Activated naive CD4-positive, alpha-beta T cell treated with anti-CD3 and anti-CD28 coated beads for 36 hours (primary cell): ENCODE measurements around the gene PFN4. TPM values are rescaled to one million over a fixed set of nuclear protein-coding genes. Genes with fewer than 3 reads are reported as not detected.

Experiments used
- CTCF ChIA-PET: fragments of 350-600 bp; sonication (Branson Sonifier 250); formaldehyde crosslinking; loops from one replicate; lab custom pipeline; 2021; ENCODE audit warnings: antibody characterized with exemption; lab: Charles Lee
- DNase-seq: peaks from one replicate; pipeline ENCODE4 v3.0.0-alpha.2; 2020
- H3K27ac Mint-ChIP-seq: one replicate; pipeline ENCODE4 v1.8.0; 2021; ENCODE audit warnings: mild to moderate bottlenecking, mixed read lengths
- H3K27me3 Mint-ChIP-seq: one replicate; pipeline ENCODE4 v1.8.0; 2021; ENCODE audit warnings: low read depth, mixed read lengths
- H3K36me3 Mint-ChIP-seq: one replicate; pipeline ENCODE4 v1.8.0; 2021; ENCODE audit warnings: low read depth, mixed read lengths
- H3K4me1 Mint-ChIP-seq: one replicate; pipeline ENCODE4 v1.8.0; 2021; ENCODE audit warnings: low read depth, mixed read lengths
- H3K4me3 Mint-ChIP-seq: one replicate; pipeline ENCODE4 v1.8.0; 2021; ENCODE audit warnings: mild to moderate bottlenecking, moderate library complexity, mixed read lengths
- H3K9me3 Mint-ChIP-seq: one replicate; pipeline ENCODE4 v1.8.0; 2021; ENCODE audit warnings: mixed read lengths
- intact Hi-C: fragments of 100-400 bp; cut with micrococcal nuclease; formaldehyde crosslinking; loops from one replicate; pipeline ENCODE4 v1.15.1; 2023
- total RNA-seq, 2 experiments: library from RNA; stranded (reverse); gene quantifications; one replicate each; pipeline ENCODE4 v1.2.3, GENCODE V29; 2021

Gene PFN4, protein sequence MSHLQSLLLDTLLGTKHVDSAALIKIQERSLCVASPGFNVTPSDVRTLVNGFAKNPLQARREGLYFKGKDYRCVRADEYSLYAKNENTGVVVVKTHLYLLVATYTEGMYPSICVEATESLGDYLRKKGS
- under 1 TPM in 1 of 2 experiments, not detected in 1; 0.32 TPM for total RNA-seq

DNA sequence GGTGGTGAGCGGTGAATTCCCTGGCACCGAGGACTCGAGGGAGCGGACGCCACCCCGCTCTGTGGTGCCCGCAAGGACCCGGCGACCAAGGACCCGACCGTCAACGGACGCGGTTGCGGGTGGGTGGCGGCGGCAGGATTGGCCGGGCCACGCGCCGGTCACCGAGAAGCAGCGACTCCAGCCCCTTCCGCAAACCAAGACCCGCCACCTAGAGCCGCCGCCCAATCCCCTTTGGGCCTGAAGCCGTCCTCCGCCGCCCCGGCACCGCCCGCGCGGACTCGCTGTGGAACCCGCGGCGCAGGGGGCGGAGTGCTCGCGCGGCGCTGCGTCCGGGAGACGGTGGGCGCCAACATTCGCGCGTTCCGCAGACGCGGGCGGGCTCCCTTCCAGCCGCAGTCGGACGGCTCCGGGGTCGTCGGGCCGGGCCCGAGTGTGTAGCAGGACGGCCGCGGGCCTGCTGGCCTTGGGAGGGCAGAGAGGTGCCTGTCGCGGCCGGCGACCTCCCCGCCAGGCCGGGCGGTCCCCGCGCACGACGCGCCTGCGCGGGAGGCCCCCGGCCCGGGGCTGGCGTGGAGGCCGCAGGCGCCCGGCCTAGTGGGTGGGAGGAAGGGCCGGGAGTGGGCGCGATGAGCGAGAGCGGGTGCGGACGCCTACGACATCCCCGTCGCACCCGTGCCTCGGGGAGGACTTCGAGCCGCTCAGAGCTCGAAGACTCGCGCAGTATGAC, at the start of gene PFN4, which contains the start of gene FAM228B:
TSS of gene PFN4 (minus strand) at position 140 of the 727 bp plus-strand sequence. CDS start 799 bp downstream, outside the sequence.
TSS of gene FAM228B (plus strand) at position 275 of the 727 bp plus-strand sequence. CDS start 893 bp downstream, outside the sequence.
- Mint-ChIP-seq H3K27ac (peak within 1 kb of the TSS; percentile 8), H3K9me3 (no peaks in the 10 kb centered on the region), H3K27me3 (peaks cover 5% of the 10 kb centered on the region), H3K4me3 (peak within 1 kb of the TSS; percentile 75), H3K4me1 (peaks cover 5% of the 10 kb centered on the region), H3K36me3 (no peaks in the 10 kb centered on the region)
- peak; percentile 83 for DNase-seq
- CTCF ChIA-PET: interaction anchor here (0.8 kb wide), 1 partner anchor 41 kb away, joined by 3 read pairs; no protein-coding TSS in a partner anchor
- intact Hi-C loops: loop anchor here (1.0 to 5.0 kb wide), 4 partner anchors 47 to 196 kb away; partner anchors contain the start of genes ATAD2B, SF3B6, UBXN2A and WDCP

DNA sequence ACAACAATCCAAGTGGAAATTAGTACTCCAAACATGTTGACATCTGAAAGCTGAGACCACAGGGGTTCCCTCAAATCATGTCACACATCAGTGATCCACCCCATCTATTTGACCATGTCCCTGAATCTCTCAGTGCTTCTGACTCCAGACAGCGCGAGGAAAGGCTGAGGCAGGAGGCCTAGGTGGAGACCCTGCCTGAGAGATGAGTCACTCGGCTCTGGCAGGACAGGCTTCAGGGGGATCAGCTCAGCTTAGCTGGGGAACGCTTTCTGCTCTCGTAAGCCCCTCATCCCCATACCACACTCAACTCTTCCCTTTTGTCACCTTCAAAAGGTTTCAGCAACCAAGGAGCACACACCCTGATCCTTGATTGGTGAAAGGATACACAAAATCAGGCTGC, 45.9 kb upstream of the PFN4 start:
- no peak overlapping the region for H3K4me3 Mint-ChIP-seq
- DNase-seq: no peak
- H3K9me3 Mint-ChIP-seq: no peaks in the 10 kb centered on the region
- H3K27me3 Mint-ChIP-seq: peaks cover 3% of the 10 kb centered on the region
- H3K27ac Mint-ChIP-seq: no peak overlapping the region
- CTCF ChIA-PET: interaction anchor here (0.8 kb wide), 1 partner anchor 85 kb away, joined by 3 read pairs; no protein-coding TSS in a partner anchor
- H3K36me3 Mint-ChIP-seq: no peaks in the 10 kb centered on the region
- intact Hi-C loops: no loop called here
- H3K4me1 Mint-ChIP-seq: no peaks in the 10 kb centered on the region

DNA sequence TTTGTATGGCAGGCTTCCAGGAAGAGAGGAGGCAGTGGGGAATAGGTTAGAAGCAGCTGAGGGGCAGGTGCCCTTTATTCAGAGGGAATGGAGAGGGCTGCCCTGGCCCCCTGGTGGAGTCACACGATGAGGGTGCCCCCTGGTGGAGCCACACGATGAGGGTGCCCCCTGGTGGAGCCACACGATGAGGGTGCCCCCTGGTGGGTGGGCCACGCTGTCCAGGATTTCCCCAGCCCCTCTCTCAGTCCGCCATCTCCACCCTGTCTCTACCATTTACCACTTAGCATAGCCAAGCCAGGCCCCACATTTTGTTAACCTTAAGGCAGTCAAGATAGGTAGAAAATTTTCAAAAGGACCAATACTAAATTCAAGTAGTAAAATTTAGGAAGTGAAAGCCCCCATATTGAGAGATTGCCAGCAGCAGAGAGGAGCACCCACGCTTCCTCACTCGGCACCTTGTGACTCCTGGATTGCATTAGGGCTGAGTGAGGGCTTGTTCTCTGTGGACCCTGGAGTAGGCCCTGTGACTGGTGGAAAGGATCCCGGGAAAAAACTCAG, 41.4 kb upstream of the PFN4 start:
- Mint-ChIP-seq H3K4me3 (no peak overlapping the region), H3K4me1 (no peaks in the 10 kb centered on the region), H3K27ac (no peak overlapping the region), H3K27me3 (no peaks in the 10 kb centered on the region), H3K36me3 (peaks cover 3% of the 10 kb centered on the region), H3K9me3 (no peaks in the 10 kb centered on the region)
- DNase-seq: peak; percentile 54
- intact Hi-C loops: loop anchor here (1.0 to 2.0 kb wide), 5 partner anchors 80 to 340 kb away; partner anchors contain the start of genes ATAD2B and TP53I3
- CTCF ChIA-PET: interaction anchor here (1.0 to 2.1 kb wide), 6 partner anchors 9 to 340 kb away, joined by 3 to 11 read pairs (median 4); partner anchors contain the start of gene TP53I3

DNA sequence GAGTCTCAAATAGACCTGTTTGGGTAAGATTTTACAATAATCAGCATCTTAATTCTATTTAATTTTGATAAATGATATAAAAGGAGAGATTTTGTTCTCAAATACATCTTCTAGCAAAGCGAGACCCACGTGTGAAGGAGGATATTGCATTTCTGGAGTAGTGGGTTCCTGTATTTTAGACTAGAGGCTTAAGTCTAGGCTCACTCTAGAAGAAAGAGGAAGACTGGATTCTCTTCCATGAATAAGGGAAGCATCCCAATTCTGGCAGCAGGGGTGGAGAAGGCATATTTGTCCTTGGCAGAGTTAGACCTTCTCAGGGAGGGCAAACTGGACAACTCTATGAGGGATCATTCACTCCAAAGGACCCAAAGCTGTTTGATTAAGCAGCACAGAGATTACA, 40.5 kb upstream of the PFN4 start:
- Mint-ChIP-seq H3K4me3 (no peak overlapping the region), H3K4me1 (no peaks in the 10 kb centered on the region)
- CTCF ChIA-PET: interaction anchor here (0.8 to 2.1 kb wide), 8 partner anchors 10 to 339 kb away, joined by 3 to 11 read pairs (median 4); partner anchors contain the start of gene TP53I3

DNA sequence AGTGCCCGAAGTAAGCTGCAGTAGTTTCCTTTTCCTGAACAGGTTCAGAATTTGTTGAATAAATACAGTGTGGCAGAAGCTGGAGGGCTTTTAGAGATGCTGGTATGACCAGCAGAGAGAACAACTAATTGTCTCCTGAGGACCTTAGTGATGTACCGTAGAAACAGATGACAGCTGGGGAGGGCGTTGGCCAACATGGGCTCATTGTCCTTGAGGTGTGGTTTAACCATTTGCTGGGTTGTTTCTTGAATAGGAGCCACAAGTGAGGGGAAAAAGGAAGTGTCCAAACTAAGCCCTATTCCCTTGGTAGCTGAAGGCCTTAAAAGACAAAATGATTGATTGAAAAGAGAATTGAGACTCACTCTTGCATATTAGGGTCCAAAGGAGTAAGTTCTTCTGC, 40.1 kb upstream of the PFN4 start:
- CTCF ChIA-PET: interaction anchor here (0.8 to 2.1 kb wide), 8 partner anchors 11 to 339 kb away, joined by 3 to 11 read pairs (median 4); partner anchors contain the start of gene TP53I3
- H3K9me3 Mint-ChIP-seq: no peaks in the 10 kb centered on the region
- DNase-seq: no peak
- no peaks in the 10 kb centered on the region for H3K27me3 Mint-ChIP-seq
- no peaks in the 10 kb centered on the region for H3K4me1 Mint-ChIP-seq
- intact Hi-C loops: no loop called here
- peaks cover 3% of the 10 kb centered on the region for H3K36me3 Mint-ChIP-seq
- no peak overlapping the region for H3K4me3 Mint-ChIP-seq
- H3K27ac Mint-ChIP-seq: no peak overlapping the region

More for the DNA sequence above, 40.5 kb upstream of the PFN4 start:
- no peak for DNase-seq
- Mint-ChIP-seq H3K9me3 (no peaks in the 10 kb centered on the region), H3K36me3 (peaks cover 3% of the 10 kb centered on the region), H3K27ac (no peak overlapping the region), H3K27me3 (no peaks in the 10 kb centered on the region)
- intact Hi-C loops: no loop called here

DNA sequence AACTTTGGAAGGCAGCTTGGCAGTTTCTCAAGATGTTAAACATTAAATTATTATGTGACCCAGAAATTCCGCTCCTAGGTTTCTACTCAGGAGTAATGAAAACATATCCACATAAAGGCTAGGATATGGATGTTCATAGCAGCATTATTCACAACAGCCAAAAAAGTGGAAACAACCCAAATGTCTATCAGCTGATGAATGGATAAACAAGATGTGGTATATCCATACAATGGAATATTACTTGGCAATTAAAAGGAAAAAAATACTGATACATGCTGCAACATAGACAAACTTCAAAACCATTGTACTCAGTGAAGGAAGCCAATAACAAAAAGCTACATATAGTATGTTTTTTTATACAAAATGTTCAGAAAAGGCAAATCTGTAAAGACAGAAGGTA, 39.4 kb upstream of the PFN4 start:
- no peak for DNase-seq
- Mint-ChIP-seq H3K36me3 (peaks cover 3% of the 10 kb centered on the region), H3K4me3 (no peak overlapping the region), H3K4me1 (no peaks in the 10 kb centered on the region), H3K9me3 (no peaks in the 10 kb centered on the region), H3K27me3 (no peaks in the 10 kb centered on the region), H3K27ac (no peak overlapping the region)
- intact Hi-C loops: no loop called here
- CTCF ChIA-PET: interaction anchor here (1.0 to 2.1 kb wide), 3 partner anchors 11 to 338 kb away, joined by 3 to 11 read pairs (median 3); no protein-coding TSS in a partner anchor

DNA sequence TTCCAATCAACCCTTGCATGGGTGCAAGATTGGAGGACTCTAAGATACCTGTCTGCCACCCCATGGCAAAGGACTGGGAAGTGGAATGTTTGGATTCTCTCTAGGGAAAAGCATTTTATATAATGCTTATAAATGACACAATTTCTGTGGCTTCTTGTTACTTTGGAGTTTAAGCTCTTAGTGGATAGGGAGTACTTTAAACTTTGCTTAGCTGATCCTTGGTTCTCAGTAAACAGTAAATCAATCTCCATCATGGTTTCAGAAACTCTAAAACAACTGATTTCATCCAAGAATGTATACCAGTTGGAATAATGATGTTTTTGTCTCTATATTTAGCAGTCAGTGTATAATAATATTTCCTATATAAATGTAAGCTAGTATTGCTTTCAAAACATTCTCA, 37.6 kb upstream of the PFN4 start:
- H3K27ac Mint-ChIP-seq: no peak overlapping the region
- CTCF ChIA-PET: interaction anchor here (0.6 kb wide), 1 partner anchor 197 kb away, joined by 4 read pairs; no protein-coding TSS in a partner anchor
- intact Hi-C loops: no loop called here
- no peak for DNase-seq
- no peaks in the 10 kb centered on the region for H3K4me1 Mint-ChIP-seq
- no peaks in the 10 kb centered on the region for H3K9me3 Mint-ChIP-seq
- H3K27me3 Mint-ChIP-seq: no peaks in the 10 kb centered on the region
- H3K4me3 Mint-ChIP-seq: no peak overlapping the region
- peaks cover 3% of the 10 kb centered on the region for H3K36me3 Mint-ChIP-seq

DNA sequence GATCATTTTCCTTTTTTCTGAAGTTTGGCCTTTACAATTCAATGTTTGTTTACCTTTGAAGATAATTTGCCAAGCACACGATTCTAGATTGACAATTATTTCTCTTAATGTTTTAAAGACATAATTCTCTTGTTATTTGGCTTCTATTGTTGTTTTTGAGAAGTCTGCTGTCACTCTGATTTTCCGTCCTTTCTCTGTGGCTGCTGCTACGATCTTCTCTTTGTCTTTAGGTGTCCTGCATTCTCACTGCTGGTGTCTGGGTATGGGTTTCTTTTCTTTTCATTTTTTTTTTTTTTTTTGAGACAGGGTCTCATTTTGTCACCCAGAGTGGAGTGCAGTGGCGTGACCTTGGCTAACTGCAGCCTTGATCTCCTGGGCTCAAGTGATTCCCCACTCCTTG, 36.6 kb upstream of the PFN4 start:
- H3K36me3 Mint-ChIP-seq: peaks cover 3% of the 10 kb centered on the region
- H3K4me3 Mint-ChIP-seq: no peak overlapping the region
- no peak overlapping the region for H3K27ac Mint-ChIP-seq
- DNase-seq: no peak
- H3K4me1 Mint-ChIP-seq: no peaks in the 10 kb centered on the region
- intact Hi-C loops: no loop called here
- no peaks in the 10 kb centered on the region for H3K27me3 Mint-ChIP-seq
- CTCF ChIA-PET: no interaction called here
- H3K9me3 Mint-ChIP-seq: no peaks in the 10 kb centered on the region

DNA sequence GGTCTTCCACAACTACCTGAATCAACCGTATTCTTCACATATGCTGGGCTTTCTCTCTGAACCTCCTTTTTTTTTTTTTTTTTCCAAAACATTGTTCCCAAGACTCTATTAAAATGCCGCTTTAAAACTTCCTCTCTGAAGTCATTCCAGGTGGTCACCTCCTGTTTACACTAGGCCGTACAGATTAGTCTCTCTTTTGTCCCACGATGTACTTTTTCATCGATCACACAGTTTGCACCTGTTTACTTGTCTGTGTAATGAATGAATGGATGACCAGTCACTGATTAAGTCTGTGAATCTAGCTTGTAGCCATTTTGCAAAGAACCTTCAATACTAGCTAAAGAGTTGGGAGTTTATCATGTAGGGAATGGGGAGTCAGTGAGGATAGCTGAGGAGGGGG, 35.0 kb upstream of the PFN4 start:
- Mint-ChIP-seq H3K4me3 (no peak overlapping the region), H3K27ac (no peak overlapping the region), H3K4me1 (no peaks in the 10 kb centered on the region), H3K27me3 (no peaks in the 10 kb centered on the region), H3K9me3 (no peaks in the 10 kb centered on the region), H3K36me3 (peaks cover 3% of the 10 kb centered on the region)
- no peak for DNase-seq
- intact Hi-C loops: no loop called here
- CTCF ChIA-PET: no interaction called here

DNA sequence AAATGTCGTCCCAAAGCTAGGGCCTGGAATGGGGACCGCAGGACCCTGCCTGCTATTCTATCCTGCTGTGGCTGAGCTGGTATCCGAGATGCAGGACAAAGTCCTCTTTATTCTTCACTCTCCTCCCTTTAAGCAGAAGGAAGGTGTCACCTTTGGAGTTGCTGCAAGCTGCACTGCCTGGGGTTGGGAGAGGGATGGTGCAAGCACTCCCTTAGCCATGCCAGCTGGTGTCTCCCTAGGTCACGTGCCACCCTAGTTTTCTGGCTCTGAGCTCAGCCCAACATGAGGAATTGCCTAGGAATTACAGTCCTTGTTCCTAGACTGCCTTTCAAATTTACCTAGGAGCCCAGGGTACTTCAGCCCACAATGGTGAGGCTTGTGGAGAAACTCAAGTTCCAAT, 30.3 kb upstream of the PFN4 start:
- H3K4me1 Mint-ChIP-seq: no peaks in the 10 kb centered on the region
- intact Hi-C loops: no loop called here
- DNase-seq: no peak
- no peaks in the 10 kb centered on the region for H3K27me3 Mint-ChIP-seq
- H3K36me3 Mint-ChIP-seq: peaks cover 7% of the 10 kb centered on the region
- no peak overlapping the region for H3K4me3 Mint-ChIP-seq
- no peak overlapping the region for H3K27ac Mint-ChIP-seq
- CTCF ChIA-PET: interaction anchor here (1.3 kb wide), 1 partner anchor 69 kb away, joined by 3 read pairs; the partner anchor contains the start of gene TP53I3
- H3K9me3 Mint-ChIP-seq: peaks cover 6% of the 10 kb centered on the region

DNA sequence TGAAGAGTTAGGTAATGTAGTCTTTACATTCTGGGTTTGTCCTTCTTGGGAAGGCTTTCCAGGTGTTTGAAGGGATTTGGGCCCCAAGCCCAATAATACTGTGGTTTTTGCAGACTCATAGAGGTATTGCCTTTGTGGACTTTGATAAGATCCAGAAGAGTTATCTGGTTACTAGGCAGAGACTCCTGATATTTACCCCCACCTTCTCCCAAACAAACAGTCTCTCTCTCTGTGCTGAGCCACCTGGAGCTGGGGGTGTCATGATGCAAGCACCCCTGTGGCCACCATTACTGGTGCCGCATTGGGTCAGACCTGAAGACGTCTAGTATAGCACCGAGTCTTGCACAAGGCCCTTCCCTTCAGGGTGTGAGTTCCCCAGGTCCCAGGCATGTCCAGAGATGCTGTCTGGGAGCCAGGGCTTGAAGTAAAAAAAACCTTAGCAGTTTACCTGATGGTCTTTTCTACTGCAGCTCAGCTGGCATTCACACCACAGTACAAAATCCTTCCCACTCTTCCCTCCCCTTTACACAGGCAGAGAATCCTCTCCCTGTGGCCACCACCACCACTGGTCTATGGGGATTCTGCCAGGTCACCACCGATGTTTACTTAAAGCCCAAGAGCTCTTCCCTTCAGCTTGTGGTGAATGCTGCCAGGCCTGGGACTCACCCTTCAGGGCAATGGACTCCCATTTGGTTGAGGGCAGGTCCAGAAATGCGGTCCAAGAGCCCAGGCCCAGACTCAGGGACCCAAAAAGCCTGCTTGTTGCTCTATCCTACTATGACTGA, 29.5 kb upstream of the PFN4 start:
- H3K4me1 Mint-ChIP-seq: no peaks in the 10 kb centered on the region
- no peak overlapping the region for H3K27ac Mint-ChIP-seq
- no peak overlapping the region for H3K4me3 Mint-ChIP-seq
- intact Hi-C loops: no loop called here
- peaks cover 14% of the 10 kb centered on the region for H3K36me3 Mint-ChIP-seq
- no peaks in the 10 kb centered on the region for H3K27me3 Mint-ChIP-seq
- peaks cover 13% of the 10 kb centered on the region for H3K9me3 Mint-ChIP-seq
- CTCF ChIA-PET: interaction anchor here (1.3 kb wide), 1 partner anchor 69 kb away, joined by 3 read pairs; the partner anchor contains the start of gene TP53I3
- no peak for DNase-seq
